HEK293 (cell line): Measurements from ENCODE around the gene PIGN.

Experiments
- CTCF ChIA-PET: fragments of 350-600 bp; formaldehyde crosslinking; extraction: SDS; loops from one replicate; lab custom pipeline; 2021; ENCODE audit warnings: antibody characterized with exemption; lab: Yijun Ruan, JAX
- POLR2A ChIA-PET: fragments of 300-600 bp; formaldehyde crosslinking; extraction: SDS; loops from one replicate; lab custom pipeline; 2020; ENCODE audit warnings: antibody characterized with exemption, inconsistent platforms; lab: Yijun Ruan, JAX
- H3K27ac ChIP-seq: fragments of 200-500 bp; sonication (Bioruptor generic); 2 replicates; pipeline ENCODE4 v1.5.1; 2014; ENCODE audit warnings: low read depth, low read length, control low read depth, inconsistent platforms; ENCODE audit errors: extremely low read depth
- H3K36me3 ChIP-seq, 2 experiments: fragments of 200-500 bp in 1 of 2; sonication (Bioruptor generic) in 1 of 2; 1 replicate in 1 of 2; 2 replicates in 1 of 2; pipeline ENCODE4 v1.5.1; 2014 to 2017; ENCODE audit warnings: inconsistent platforms in 2 of 2, low read length in 2 of 2; ENCODE audit not compliant: control insufficient read depth in 2 of 2, insufficient read depth in 1 of 2
- H3K4me1 ChIP-seq: fragments of 200-500 bp; sonication (Bioruptor generic); 2 replicates; pipeline ENCODE4 v1.5.1; 2014; ENCODE audit warnings: mild to moderate bottlenecking, low read length, inconsistent platforms; ENCODE audit not compliant: control insufficient read depth, insufficient read depth
- H3K4me3 ChIP-seq: 2 replicates; pipeline ENCODE4 v1.5.1; 2011; ENCODE audit warnings: low read depth, mild to moderate bottlenecking, control low read depth, low read length, moderate library complexity
- H3K9me3 ChIP-seq: fragments of 200-500 bp; sonication (Bioruptor generic); 2 replicates; pipeline ENCODE4 v1.5.1; 2014; ENCODE audit warnings: low read depth, low read length, inconsistent platforms; ENCODE audit not compliant: control insufficient read depth, insufficient read depth
- GLIS2 ChIP-seq: fragments of 450-650 bp; formaldehyde crosslinking; IDR thresholded peaks from 2 replicates; pipeline ENCODE4 v1.5.1; 2016; ENCODE audit warnings: missing biosample characterization, missing genetic modification characterization
- HIC1 ChIP-seq: fragments of 450-650 bp; formaldehyde crosslinking; IDR thresholded peaks from 2 replicates; pipeline ENCODE4 v1.5.1; 2016; ENCODE audit warnings: missing biosample characterization, missing genetic modification characterization
- IKZF3 ChIP-seq: fragments of 450-650 bp; IDR thresholded peaks from 2 replicates; pipeline ENCODE4 v1.5.0; 2018; ENCODE audit warnings: missing biosample characterization, mild to moderate bottlenecking, missing genetic modification characterization, moderate library complexity
- KLF10 ChIP-seq: fragments of 450-650 bp; IDR thresholded peaks from 2 replicates; pipeline ENCODE4 v1.5.1; 2018; ENCODE audit warnings: missing biosample characterization, mild to moderate bottlenecking, missing genetic modification characterization
- TRIM28 ChIP-seq: IDR thresholded peaks from 2 replicates; pipeline ENCODE4 v1.6.1; 2011; ENCODE audit warnings: low read length, control low read depth, borderline replicate concordance
- ZFP41 ChIP-seq: fragments of 450-650 bp; formaldehyde crosslinking; IDR thresholded peaks from 2 replicates; pipeline ENCODE4 v1.5.1; 2016; ENCODE audit warnings: missing biosample characterization, missing genetic modification characterization, borderline replicate concordance
- ZNF202 ChIP-seq: fragments of 450-650 bp; formaldehyde crosslinking; IDR thresholded peaks from 2 replicates; pipeline ENCODE4 v1.5.1; 2016; ENCODE audit warnings: missing biosample characterization, missing genetic modification characterization, borderline replicate concordance
- ZNF239 ChIP-seq: fragments of 450-650 bp; formaldehyde crosslinking; IDR thresholded peaks from 2 replicates; pipeline ENCODE4 v1.5.1; 2016; ENCODE audit warnings: missing biosample characterization, missing genetic modification characterization
- ZNF311 ChIP-seq: fragments of 450-650 bp; formaldehyde crosslinking; IDR thresholded peaks from 2 replicates; pipeline ENCODE4 v1.5.1; 2017; ENCODE audit warnings: missing biosample characterization, missing genetic modification characterization, borderline replicate concordance
- ZNF335 ChIP-seq: fragments of 450-650 bp; formaldehyde crosslinking; conservative IDR thresholded peaks from 2 replicates; pipeline ENCODE4 v1.5.1; 2016; ENCODE audit warnings: missing biosample characterization, missing genetic modification characterization
- ZNF404 ChIP-seq: fragments of 450-650 bp; formaldehyde crosslinking; IDR thresholded peaks from 2 replicates; pipeline ENCODE4 v1.5.1; 2017; ENCODE audit warnings: missing biosample characterization, missing genetic modification characterization
- ZNF449 ChIP-seq: fragments of 450-650 bp; formaldehyde crosslinking; IDR thresholded peaks from 2 replicates; pipeline ENCODE4 v1.5.1; 2017; ENCODE audit warnings: missing biosample characterization, mild to moderate bottlenecking, missing genetic modification characterization, moderate library complexity
- ZNF501 ChIP-seq: fragments of 450-650 bp; formaldehyde crosslinking; IDR thresholded peaks from 2 replicates; pipeline ENCODE4 v1.5.1; 2016; ENCODE audit warnings: missing biosample characterization, missing genetic modification characterization
- ZNF548 ChIP-seq: fragments of 450-650 bp; formaldehyde crosslinking; IDR thresholded peaks from 2 replicates; pipeline ENCODE4 v1.5.1; 2016; ENCODE audit warnings: missing biosample characterization, missing genetic modification characterization
- ZNF654 ChIP-seq: fragments of 450-650 bp; formaldehyde crosslinking; IDR thresholded peaks from 2 replicates; pipeline ENCODE4 v1.5.1; 2016; ENCODE audit warnings: low read depth, missing biosample characterization, missing genetic modification characterization
- ZNF707 ChIP-seq: fragments of 450-650 bp; formaldehyde crosslinking; IDR thresholded peaks from 2 replicates; pipeline ENCODE4 v1.5.1; 2016; ENCODE audit warnings: missing biosample characterization, missing genetic modification characterization
- ZNF776 ChIP-seq: fragments of 450-650 bp; formaldehyde crosslinking; IDR thresholded peaks from 2 replicates; pipeline ENCODE4 v1.5.0; 2017; ENCODE audit warnings: missing biosample characterization, missing genetic modification characterization, borderline replicate concordance
- ZSCAN23 ChIP-seq: fragments of 450-650 bp; formaldehyde crosslinking; IDR thresholded peaks from 2 replicates; pipeline ENCODE4 v1.5.1; 2016; ENCODE audit warnings: missing biosample characterization, missing genetic modification characterization
- TF ChIP-seq, protein P1 (sequence below): fragments of 450-650 bp; formaldehyde crosslinking; IDR thresholded peaks from 2 replicates; pipeline ENCODE4 v1.5.1; 2016; ENCODE audit warnings: missing biosample characterization, missing genetic modification characterization
- TF ChIP-seq, protein P2 (sequence below): fragments of 450-650 bp; formaldehyde crosslinking; IDR thresholded peaks from 2 replicates; pipeline ENCODE4 v1.5.1; 2017; ENCODE audit warnings: missing biosample characterization, missing genetic modification characterization

PIGN gene

GRCh38 chr18:62018034-62018758 is 168.7 kb downstream of the PIGN start:
- CTCF ChIA-PET: no interaction called here
- POLR2A ChIA-PET: no interaction called here
- Histone ChIP-seq H3K4me1 (no peaks in the 10 kb centered on the region), H3K36me3 (no peaks in the 10 kb centered on the region), H3K4me3 (no peak overlapping the region), H3K9me3 (no peaks in the 10 kb centered on the region), H3K27ac (no peak overlapping the region)
- TF ChIP-seq ZNF404 (tag by site-specific recombination) (no peak), ZSCAN23 (no peak), KLF10 (tag by site-specific recombination) (no peak), IKZF3 (tag by site-specific recombination) (no peak), ZNF707 (no peak), ZNF335 (tag by site-specific recombination) (no peak), ZNF776 (tag by site-specific recombination) (no peak), ZNF202 (tag by site-specific recombination) (no peak), ZNF501 (no peak), TRIM28 (no peak), ZNF239 (tag by site-specific recombination) (no peak), ZFP41 (tag by site-specific recombination) (no peak), ZNF449 (no peak), ZNF311 (tag by site-specific recombination) (no peak), HIC1 (no peak), ZNF654 (tag by site-specific recombination) (no peak), ZNF548 (no peak), GLIS2 (tag by site-specific recombination) (no peak)
- TF ChIP-seq, protein P1, sequence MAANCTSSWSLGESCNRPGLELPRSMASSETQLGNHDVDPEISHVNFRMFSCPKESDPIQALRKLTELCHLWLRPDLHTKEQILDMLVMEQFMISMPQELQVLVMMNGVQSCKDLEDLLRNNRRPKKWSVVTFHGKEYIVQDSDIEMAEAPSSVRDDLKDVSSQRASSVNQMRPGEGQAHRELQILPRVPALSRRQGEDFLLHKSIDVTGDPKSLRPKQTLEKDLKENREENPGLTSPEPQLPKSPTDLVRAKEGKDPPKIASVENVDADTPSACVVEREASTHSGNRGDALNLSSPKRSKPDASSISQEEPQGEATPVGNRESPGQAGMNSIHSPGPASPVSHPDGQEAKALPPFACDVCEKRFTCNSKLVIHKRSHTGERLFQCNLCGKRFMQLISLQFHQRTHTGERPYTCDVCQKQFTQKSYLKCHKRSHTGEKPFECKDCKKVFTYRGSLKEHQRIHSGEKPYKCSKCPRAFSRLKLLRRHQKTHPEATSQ: no peak
- TF ChIP-seq, protein P2, sequence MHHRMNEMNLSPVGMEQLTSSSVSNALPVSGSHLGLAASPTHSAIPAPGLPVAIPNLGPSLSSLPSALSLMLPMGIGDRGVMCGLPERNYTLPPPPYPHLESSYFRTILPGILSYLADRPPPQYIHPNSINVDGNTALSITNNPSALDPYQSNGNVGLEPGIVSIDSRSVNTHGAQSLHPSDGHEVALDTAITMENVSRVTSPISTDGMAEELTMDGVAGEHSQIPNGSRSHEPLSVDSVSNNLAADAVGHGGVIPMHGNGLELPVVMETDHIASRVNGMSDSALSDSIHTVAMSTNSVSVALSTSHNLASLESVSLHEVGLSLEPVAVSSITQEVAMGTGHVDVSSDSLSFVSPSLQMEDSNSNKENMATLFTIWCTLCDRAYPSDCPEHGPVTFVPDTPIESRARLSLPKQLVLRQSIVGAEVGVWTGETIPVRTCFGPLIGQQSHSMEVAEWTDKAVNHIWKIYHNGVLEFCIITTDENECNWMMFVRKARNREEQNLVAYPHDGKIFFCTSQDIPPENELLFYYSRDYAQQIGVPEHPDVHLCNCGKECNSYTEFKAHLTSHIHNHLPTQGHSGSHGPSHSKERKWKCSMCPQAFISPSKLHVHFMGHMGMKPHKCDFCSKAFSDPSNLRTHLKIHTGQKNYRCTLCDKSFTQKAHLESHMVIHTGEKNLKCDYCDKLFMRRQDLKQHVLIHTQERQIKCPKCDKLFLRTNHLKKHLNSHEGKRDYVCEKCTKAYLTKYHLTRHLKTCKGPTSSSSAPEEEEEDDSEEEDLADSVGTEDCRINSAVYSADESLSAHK (tag by site-specific recombination): no peak
